HUES48 (cell line): ENCODE results near the gene ADCY10.

Source experiments
- H3K27ac ChIP-seq: one replicate; pipeline ENCODE4 v1.7.0; 2013; ENCODE audit warnings: low read depth, low read length, inconsistent platforms
- H3K27me3 ChIP-seq: 2 replicates; pipeline ENCODE4 v1.6.1; 2013; ENCODE audit warnings: mild to moderate bottlenecking, low read length; ENCODE audit not compliant: control insufficient read depth, insufficient read depth
- H3K36me3 ChIP-seq: 2 replicates; pipeline ENCODE4 v1.6.1; 2013; ENCODE audit warnings: low read length; ENCODE audit not compliant: control insufficient read depth, insufficient read depth
- H3K4me1 ChIP-seq: 2 replicates; pipeline ENCODE4 v1.6.1; 2013; ENCODE audit warnings: mild to moderate bottlenecking, low read length; ENCODE audit not compliant: control insufficient read depth, insufficient read depth
- H3K4me3 ChIP-seq: 2 replicates; pipeline ENCODE4 v1.5.1; 2013; ENCODE audit warnings: mild to moderate bottlenecking, low read depth, low read length
- H3K9ac ChIP-seq: 2 replicates; pipeline ENCODE4 v1.6.1; 2013; ENCODE audit warnings: mild to moderate bottlenecking, low read depth, low read length, moderate library complexity
- H3K9me3 ChIP-seq: 2 replicates; pipeline ENCODE4 v1.6.1; 2013; ENCODE audit warnings: low read length; ENCODE audit not compliant: control insufficient read depth, insufficient read depth

Gene ADCY10

DNA sequence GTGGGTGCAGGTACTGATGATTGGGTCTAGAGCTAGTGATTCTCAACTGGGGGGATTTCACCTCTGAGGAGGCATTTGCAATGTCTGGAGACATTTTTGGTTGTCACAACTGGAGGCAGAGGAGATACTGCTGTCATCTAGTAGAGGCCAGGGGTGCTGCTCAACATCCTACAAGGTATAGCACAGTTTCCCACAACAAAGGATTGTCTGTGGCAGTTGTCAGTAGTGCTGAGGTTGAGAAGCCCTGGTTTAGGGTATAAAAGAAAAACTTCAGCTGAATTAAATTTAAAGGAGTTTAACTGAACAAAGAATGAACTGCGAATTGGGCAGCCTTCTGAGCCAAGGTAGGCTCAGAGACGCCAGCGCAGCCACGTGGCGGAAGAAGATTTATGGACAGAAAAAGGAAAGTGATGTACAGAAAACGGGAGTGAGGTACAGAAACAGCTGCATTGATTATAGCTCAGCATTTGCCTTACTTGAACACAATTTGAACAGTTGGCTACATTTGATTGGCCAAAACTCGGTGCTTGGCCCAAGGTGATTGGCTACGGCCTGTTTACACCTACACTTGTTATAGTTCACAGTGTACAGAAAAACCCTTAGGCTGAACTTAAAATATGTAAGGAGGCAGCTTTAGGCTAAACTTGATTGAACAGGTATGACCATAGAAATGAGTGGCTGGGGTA, 151.7 kb downstream of the ADCY10 start:
- Histone ChIP-seq H3K9ac (no peak overlapping the region), H3K4me1 (peaks cover 6% of the 10 kb centered on the region; the same call in 1 of the 2 replicates), H3K36me3 (peaks cover 18% of the 10 kb centered on the region), H3K27me3 (no peaks in the 10 kb centered on the region), H3K4me3 (no peak overlapping the region), H3K27ac (no peak overlapping the region), H3K9me3 (no peaks in the 10 kb centered on the region)

GRCh38 chr1:167761400-167761799, 152.5 kb downstream of the ADCY10 start:
- no peak overlapping the region for H3K27ac ChIP-seq
- peaks cover 6% of the 10 kb centered on the region; the same call in 1 of the 2 replicates for H3K4me1 ChIP-seq
- H3K9ac ChIP-seq = no peak overlapping the region
- H3K4me3 ChIP-seq = no peak overlapping the region
- H3K9me3 ChIP-seq = no peaks in the 10 kb centered on the region
- peaks cover 10% of the 10 kb centered on the region for H3K36me3 ChIP-seq
- H3K27me3 ChIP-seq = no peaks in the 10 kb centered on the region
